Uterus (tissue), 2 donors: Measurements from ENCODE around the gene MBD5.

Experiments
- CTCF ChIP-seq, 4 experiments: fragments of 200-600 bp in 2 of 4; fragments of 450-650 bp in 2 of 4; sonication (generic) in 2 of 4; IDR thresholded peaks; one replicate each; pipeline ENCODE4 v1.5.1; 2016 to 2019; ENCODE audit warnings: antibody characterized with exemption in 4 of 4, mild to moderate bottlenecking in 2 of 4, moderate library complexity in 1 of 4
- POLR2A ChIP-seq, 2 donors: fragments of 450-650 bp; IDR thresholded peaks; one replicate each; pipeline ENCODE4 v1.6.1; 2016; ENCODE audit warnings: antibody characterized with exemption in 2 of 2, mild to moderate bottlenecking in 1 of 2, moderate library complexity in 1 of 2

GRCh38 chr2:148317598-148317997, 296.7 kb downstream of the MBD5 start:
- TF ChIP-seq CTCF (IDR thresholded peaks at IDR 0.05) (no peak), POLR2A (IDR thresholded peaks at IDR 0.05) (no peak)
